Measurements from ENCODE around the gene SPTB.
"Not testable (repeated sequence)": the region's sequence is repeated elsewhere in the genome, so short reads cannot be mapped to it uniquely, and the experiment has no call there.

Gene SPTB

DNA sequence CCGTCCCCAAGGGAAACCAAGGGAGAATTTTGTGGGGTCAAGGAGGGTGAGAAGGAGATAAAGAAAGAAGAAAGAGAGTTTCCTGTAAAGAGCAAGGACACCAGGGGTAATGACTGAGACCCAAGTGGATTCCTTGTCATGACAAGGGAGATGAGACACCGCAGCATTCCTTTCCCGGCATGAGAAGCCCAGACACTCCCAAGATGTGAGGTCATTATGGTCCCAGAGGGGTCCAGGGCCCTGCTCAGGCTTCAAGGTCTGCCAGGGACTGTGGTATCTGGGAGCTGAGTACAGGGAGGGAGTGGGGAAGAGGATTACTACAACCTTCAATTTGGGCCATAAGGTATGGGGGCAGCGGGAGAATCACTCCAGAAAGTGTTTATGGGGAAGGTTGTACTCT, 58.1 kb downstream of the SPTB start:
- DNase-seq (ENCODE audit: low read depth in 2 of 2) = no peak

- no peak for DNase-seq (ENCODE audit: low read depth in 2 of 2)
Observed at GRCh38 chr14:64818151-64818550, 61.6 kb downstream of the SPTB start.

- no peak for DNase-seq (ENCODE audit: low read depth in 2 of 2)
Observed at GRCh38 chr14:64817631-64818030, 62.1 kb downstream of the SPTB start.

DNA sequence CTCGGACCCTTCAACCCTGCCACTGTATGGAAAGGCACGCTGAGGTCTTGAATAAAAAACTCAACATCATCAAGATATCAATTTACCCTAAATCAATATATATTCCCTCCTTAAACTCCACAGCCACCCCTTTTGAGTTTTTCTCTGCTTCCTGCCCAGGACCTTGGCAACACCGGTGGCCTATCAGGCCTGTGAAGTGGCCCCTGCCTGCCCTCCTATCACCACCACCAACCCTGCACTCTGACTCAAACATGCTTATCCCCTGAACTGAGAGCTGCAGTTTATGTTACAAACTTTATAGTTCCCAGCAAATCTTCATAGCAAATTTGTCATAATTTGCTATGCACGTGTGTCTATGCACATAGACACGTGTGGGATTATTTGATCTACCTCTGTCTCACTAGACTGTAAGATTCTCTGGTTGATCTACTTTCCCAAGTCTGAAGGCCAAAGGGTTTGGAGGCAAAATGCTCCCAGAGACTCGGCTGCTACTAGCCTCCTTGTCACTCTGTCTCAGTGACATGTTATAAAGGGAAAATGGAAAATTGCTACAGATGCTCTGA, 63.4 kb downstream of the SPTB start:
- DNase-seq (ENCODE audit: low read depth in 2 of 2) = no peak

GRCh38 chr14:64815257-64815656, 64.5 kb downstream of the SPTB start:
- no peak for DNase-seq (ENCODE audit: low read depth in 2 of 2)

DNA sequence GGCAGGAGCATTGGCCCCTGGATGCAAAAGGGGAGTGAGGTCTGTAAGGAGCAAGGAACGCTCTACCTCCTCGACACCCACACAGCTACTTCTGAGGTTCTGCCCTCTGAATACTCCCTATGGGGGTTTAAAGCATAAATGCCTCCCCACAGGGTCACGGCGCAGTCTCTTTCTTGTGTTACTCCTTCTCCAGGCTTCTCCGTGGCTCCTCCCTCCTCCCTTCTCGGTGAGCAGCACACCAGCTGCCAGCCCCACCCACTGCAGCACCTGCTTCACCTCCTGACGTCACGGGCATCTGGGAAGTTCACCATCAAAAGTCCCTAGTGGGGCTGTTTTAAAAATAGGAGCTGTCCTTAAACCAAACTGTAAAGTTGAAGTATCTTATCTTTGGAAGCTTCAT, 67.3 kb downstream of the SPTB start:
- no peak for DNase-seq (ENCODE audit: low read depth in 2 of 2)

DNA sequence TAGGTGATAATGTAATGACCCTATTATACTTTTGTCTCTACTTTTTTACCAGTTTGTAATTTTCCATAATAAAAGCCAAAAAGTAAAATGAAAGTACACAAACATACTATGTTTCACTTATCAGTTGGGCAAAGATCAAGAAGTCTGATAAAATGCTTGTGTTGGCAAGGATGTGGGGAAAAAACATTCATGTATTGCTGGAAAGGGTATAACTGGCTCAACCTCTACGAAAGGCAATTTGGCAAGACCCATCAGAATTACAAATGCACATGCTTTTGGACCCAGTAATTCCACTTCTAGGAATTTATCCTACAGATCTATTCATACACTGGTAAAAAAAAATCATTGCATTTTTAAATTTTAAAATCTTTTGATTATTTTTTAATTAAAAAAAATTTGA, 68.0 kb downstream of the SPTB start:
- no peak for DNase-seq (ENCODE audit: low read depth in 2 of 2)

DNA sequence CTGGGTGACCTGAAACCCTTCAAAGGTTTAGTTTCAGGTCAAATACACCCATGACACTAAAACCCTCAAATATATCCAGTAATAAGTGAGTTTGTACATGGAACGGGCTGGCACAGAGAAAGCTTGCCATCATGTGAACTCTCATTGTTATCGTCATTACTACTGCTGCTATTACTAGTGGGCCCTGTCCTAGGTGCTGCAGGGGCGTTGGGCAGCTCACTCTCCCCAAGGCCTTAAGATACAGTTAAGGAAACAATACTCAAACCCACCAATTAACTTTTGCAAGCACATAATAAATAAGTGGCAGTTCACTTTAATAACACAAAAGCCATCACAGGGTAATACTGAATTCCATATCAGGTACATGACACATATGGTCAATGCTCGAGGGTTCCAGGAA, 71.3 kb downstream of the SPTB start:
- DNase-seq (ENCODE audit: low read depth in 2 of 2) = no peak

- no peak for DNase-seq (ENCODE audit: low read depth in 2 of 2)
Observed at GRCh38 chr14:64807551-64807950, 72.2 kb downstream of the SPTB start.

- no peak for DNase-seq (ENCODE audit: low read depth in 2 of 2)
Observed at GRCh38 chr14:64806862-64807495, 72.7 kb downstream of the SPTB start.

GRCh38 chr14:64806202-64806861, 73.4 kb downstream of the SPTB start:
- DNase-seq (ENCODE audit: low read depth in 2 of 2) = no peak

DNA sequence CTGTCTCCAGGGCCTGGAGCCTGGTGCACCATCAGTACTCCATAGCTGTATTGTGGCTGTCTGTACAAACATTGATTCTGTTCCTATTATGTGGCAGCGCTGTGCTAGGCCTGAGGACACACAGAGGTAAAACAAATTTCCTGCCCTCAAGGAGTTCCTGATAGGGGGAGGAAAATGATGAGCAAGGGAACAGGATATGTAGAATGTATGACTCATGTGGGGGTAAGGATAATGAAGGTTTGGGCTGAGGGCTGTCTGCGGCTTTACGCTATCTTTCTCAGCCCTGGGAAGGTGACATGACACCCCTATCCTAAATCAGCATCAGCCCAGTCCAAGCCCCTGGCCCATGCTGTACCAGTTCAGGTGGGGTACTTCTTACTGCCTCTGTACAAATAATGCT, 74.1 kb downstream of the SPTB start:
- not testable (repeated sequence) for DNase-seq (ENCODE audit: low read depth in 2 of 2)

- DNase-seq (ENCODE audit: low read depth in 2 of 2) = no peak
Observed at GRCh38 chr14:64804754-64805260, 74.9 kb downstream of the SPTB start.

DNA sequence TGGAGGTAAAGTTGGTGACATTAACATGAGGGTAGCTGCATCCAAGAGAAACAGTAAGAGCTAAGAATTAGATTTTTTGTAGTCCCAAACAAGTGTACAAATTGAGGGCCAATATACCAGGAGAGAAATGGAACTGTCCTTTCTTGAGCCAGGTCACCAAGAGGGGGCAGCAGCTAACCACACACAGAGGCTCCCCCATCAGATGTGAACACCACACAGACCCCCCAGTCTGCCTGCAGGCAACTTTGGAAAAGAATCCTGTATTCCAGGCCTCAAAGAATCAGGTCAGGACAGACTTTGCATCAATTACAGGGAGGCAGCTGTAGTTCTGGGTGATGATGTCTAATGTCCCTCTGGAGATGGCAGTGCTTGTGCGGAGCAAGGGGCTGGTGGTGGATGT, 77.9 kb downstream of the SPTB start:
- DNase-seq (ENCODE audit: low read depth in 2 of 2) = no peak

DNA sequence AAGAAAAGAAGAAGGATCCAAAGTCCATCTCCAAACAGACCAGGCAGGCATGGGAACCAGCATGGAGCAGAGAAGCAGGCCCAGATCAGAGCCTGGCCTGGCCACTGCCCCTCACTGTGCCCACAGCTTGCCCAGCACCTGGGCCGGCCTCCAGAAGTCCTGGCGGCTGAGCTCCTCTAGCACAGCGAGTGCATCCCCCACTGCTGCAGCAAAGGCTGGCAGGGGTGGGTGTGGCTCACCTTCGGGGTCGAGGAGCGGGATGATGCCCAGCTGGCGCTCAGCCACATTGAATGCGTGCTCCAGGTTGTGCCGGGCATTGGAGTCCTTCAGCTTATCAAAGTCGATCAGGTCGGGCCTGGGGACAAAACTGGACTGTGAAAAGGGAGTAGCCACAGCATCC, 78.7 kb downstream of the SPTB start:
- no peak for DNase-seq (ENCODE audit: low read depth in 2 of 2)

DNA sequence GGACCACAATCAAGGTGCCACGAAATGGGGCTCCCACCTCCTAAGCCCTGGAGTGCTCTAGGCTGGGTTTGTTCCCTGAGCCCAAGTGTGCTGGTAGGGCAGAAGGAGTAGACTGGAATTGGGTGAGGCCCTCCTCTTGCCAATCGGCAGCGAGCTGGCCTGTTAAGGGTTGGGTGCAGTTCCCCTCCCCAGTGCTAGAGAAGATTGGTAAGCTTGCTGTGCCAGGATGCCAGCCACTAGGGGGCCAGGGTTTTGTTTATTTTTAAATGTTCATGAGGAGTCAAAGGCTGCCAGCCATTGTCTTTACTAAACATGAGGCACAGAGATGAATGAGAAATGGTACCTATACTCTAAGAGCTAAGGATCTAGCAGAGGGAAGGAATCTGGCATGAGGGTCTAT, 79.7 kb downstream of the SPTB start:
- DNase-seq (ENCODE audit: low read depth in 2 of 2) = no peak

GRCh38 chr14:64799555-64799954, 80.2 kb downstream of the SPTB start:
- no peak for DNase-seq (ENCODE audit: low read depth in 2 of 2)

DNA sequence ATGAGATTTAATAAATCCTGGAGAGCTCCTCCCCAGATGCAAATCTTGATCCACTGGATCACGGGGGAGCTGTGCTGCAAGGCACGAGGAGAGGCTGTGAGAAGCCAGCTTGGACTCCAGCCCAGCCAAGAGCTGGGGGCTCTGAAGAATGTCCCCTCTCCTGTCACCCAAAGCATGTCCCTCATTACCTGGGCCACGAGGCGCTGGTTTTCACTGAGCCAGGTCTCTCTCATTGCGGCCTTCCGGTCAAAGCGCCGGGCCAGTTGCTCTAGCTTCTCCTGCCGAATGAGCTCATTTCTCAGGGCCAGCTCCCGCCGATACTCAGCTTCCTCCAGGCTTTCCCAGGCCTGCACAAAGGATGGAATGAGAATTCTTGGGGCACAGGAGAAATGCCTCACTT, 83.3 kb downstream of the SPTB start:
- no peak for DNase-seq (ENCODE audit: low read depth in 2 of 2)

GRCh38 chr14:64795921-64796320, 83.8 kb downstream of the SPTB start:
- DNase-seq (ENCODE audit: low read depth in 2 of 2) = no peak

- DNase-seq (ENCODE audit: low read depth in 2 of 2) = no peak
Observed at GRCh38 chr14:64795211-64795610, 84.5 kb downstream of the SPTB start.

DNA sequence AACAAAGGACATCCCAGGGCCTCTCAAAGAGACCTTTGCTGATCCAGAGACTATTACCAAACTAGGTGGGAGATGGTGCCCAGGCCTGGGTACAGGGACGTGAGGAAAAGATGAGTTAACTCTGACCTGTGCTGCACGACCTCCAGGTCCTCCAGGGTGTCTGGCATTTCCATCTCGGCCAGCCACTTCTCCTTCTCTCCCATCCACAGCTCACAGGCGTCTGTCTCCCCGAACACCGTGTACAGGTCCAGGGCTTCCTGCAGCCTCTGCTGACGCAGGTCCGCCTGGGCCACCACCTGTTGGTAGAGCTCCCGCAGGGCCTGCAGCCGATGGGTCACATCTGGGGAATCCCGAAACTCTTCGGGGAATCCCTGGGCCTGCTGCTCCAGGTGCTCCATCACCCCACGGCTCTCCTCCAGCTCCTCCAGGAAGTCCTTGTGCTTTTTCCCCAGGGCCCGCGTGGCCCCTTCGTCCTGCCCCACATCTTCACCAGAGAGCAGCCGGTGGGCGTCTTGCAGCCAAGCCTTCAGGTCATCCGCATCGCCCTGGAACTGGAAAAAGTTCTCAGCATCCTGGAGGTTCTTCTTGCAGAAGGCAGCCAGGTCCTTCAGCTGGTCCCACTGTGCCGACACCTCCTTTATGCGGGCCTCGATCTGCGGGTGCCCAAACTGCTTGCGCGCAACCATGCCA, 86.7 kb downstream of the SPTB start:
- no peak for DNase-seq (ENCODE audit: low read depth in 2 of 2)

DNA sequence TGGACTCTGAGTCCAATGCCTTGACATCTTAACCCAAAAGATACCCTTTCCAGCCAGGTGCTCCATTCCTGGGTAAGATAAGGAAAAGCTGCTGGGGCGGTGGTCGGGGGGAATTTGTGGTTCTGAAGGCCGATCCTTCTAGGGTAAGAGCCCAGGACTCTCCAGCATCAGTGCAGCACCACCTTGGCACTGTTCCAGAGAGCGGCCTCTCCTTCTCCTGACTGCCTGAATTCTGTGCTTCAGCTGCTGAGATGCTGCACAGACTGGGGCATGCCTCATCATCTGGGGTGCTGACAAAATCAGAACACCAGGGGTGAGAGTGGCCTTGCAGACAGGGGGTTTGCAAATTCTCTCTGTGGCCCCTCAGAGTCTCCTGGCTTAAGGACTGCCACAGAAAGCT, 87.5 kb downstream of the SPTB start:
- DNase-seq (ENCODE audit: low read depth in 2 of 2) = no peak

DNA sequence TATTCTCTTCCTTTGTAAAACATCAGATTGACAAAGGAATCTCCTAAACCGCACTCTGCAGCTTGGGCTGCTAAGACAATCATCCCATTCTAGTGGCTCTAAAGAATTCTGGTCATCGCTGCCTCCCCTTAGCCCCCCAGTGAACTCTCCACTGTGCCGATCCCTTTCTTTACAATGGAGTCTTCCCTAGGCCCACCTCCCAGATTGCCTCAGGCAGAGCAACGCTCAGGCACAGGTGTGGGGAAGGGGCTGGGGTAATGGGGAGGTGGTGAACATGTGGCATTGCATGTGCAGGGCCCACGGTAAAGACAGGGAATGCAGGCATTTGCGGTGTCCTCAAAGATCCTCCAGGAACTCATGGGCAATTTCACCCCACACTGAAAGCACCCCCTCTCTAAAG, 89.2 kb downstream of the SPTB start:
- no peak for DNase-seq (ENCODE audit: low read depth in 2 of 2)

Data from stimulated activated CD8-positive, alpha-beta memory T cell treated with anti-CD3 and anti-CD28 coated beads, Interleukin-15, amount 100 ng/mL, for 48 hours (primary cell).